Activated CD8-positive, alpha-beta memory T cell treated with anti-CD3 and anti-CD28 coated beads for 1 hour (primary cell): ENCODE results near the gene RUNX2.
A peak's percentile ranks its signal among the peaks of the same experiment; 100 is the strongest.
"Not testable (repeated sequence)": the region's sequence is repeated elsewhere in the genome, so short reads cannot be mapped to it uniquely, and the experiment has no call there.

Source experiments
- DNase-seq, 2 donors: peaks; one replicate each; pipeline ENCODE4 v3.0.0-alpha.2; 2020; ENCODE audit warnings: low read depth in 1 of 2; ENCODE audit errors: extremely low read depth in 1 of 2

Gene RUNX2

GRCh38 chr6:45327956-45328522 lies at the start of gene RUNX2:
Gene RUNX2 (plus strand): TSS chr6:45328330. CDS start chr6:45328727, 397 bp downstream.
- no peak for DNase-seq

- DNase-seq = no peak
Observed at GRCh38 chr6:45278367-45278766, 49.8 kb upstream of the RUNX2 start.

GRCh38 chr6:45286707-45287106 lies 41.4 kb upstream of the RUNX2 start:
- not testable (repeated sequence) for DNase-seq

- DNase-seq = no peak
Observed at GRCh38 chr6:45289751-45290514, 38.2 kb upstream of the RUNX2 start.

- DNase-seq = no peak
Observed at GRCh38 chr6:45293306-45293705, 34.8 kb upstream of the RUNX2 start.

- DNase-seq = not testable (repeated sequence)
Observed at GRCh38 chr6:45294065-45294701, 33.9 kb upstream of the RUNX2 start.

- no peak for DNase-seq
Observed at GRCh38 chr6:45297320-45297719, 30.8 kb upstream of the RUNX2 start.

GRCh38 chr6:45299096-45299581 lies 29.0 kb upstream of the RUNX2 start:
- DNase-seq = no peak

- no peak for DNase-seq
Observed at GRCh38 chr6:45300736-45301135, 27.4 kb upstream of the RUNX2 start.

- DNase-seq = no peak
Observed at GRCh38 chr6:45301348-45302142, 26.6 kb upstream of the RUNX2 start.

GRCh38 chr6:45302832-45303231 lies 25.3 kb upstream of the RUNX2 start:
- no peak for DNase-seq

GRCh38 chr6:45305546-45305945 lies 22.6 kb upstream of the RUNX2 start:
- DNase-seq = no peak

- peak; percentile 2 to 8 for DNase-seq
Observed at GRCh38 chr6:45310118-45310788, 17.9 kb upstream of the RUNX2 start.

GRCh38 chr6:45314146-45314545 lies 14.0 kb upstream of the RUNX2 start:
- no peak for DNase-seq

GRCh38 chr6:45320349-45320748 lies 7.8 kb upstream of the RUNX2 start:
- no peak for DNase-seq

GRCh38 chr6:45323656-45324224 lies 4.4 kb upstream of the RUNX2 start:
- no peak for DNase-seq

GRCh38 chr6:45326698-45327417 lies 1.3 kb upstream of the RUNX2 start:
- DNase-seq = no peak

- DNase-seq = no peak
Observed at GRCh38 chr6:45328523-45328922, 393 bp downstream of the RUNX2 start.

GRCh38 chr6:45344900-45345299 lies 16.8 kb downstream of the RUNX2 start:
- DNase-seq = no peak
